HEK293T (cell line): ENCODE data around the gene KRTAP10-11.

ENCODE experiments used
- CTCF ChIA-PET: fragments of 350-600 bp; formaldehyde crosslinking; extraction: SDS; loops from one replicate; lab custom pipeline; 2021; ENCODE audit warnings: antibody characterized with exemption, inconsistent platforms; lab: Yijun Ruan, JAX
- POLR2A ChIA-PET: fragments of 350-600 bp; formaldehyde crosslinking; extraction: SDS; loops from one replicate; lab custom pipeline; 2020; ENCODE audit warnings: antibody characterized with exemption, inconsistent platforms; lab: Yijun Ruan, JAX
- DNase-seq: peaks from one replicate; pipeline ENCODE4 v3.0.0; 2012; ENCODE audit warnings: mixed read lengths; ENCODE audit errors: extremely low spot score
- ARNT ChIP-seq: fragments of 450-650 bp; IDR thresholded peaks from 2 replicates; pipeline ENCODE4 v1.6.1; 2017; ENCODE audit warnings: mild to moderate bottlenecking
- BHLHE40 ChIP-seq: fragments of 450-650 bp; IDR thresholded peaks from 2 replicates; pipeline ENCODE4 v1.6.1; 2016; ENCODE audit warnings: mild to moderate bottlenecking, moderate library complexity, borderline replicate concordance
- CTBP1 ChIP-seq: fragments of 450-650 bp; IDR thresholded peaks from 2 replicates; pipeline ENCODE4 v1.6.1; 2016; ENCODE audit warnings: borderline replicate concordance
- ELF4 ChIP-seq: fragments of 450-650 bp; IDR thresholded peaks from 2 replicates; pipeline ENCODE4 v1.6.1; 2017; ENCODE audit warnings: antibody characterized with exemption
- FOXA1 ChIP-seq: fragments of 450-650 bp; IDR thresholded peaks from 2 replicates; pipeline ENCODE4 v1.6.1; 2016; ENCODE audit warnings: mild to moderate bottlenecking
- FOXK2 ChIP-seq: fragments of 450-650 bp; IDR thresholded peaks from 2 replicates; pipeline ENCODE4 v1.6.1; 2016; ENCODE audit warnings: mild to moderate bottlenecking
- FOXM1 ChIP-seq: fragments of 450-650 bp; IDR thresholded peaks from 2 replicates; pipeline ENCODE4 v1.6.1; 2017; ENCODE audit warnings: mild to moderate bottlenecking, borderline replicate concordance
- HDGF ChIP-seq: fragments of 450-650 bp; IDR thresholded peaks from 2 replicates; pipeline ENCODE4 v1.6.1; 2017; ENCODE audit warnings: antibody characterized with exemption, borderline replicate concordance
- L3MBTL2 ChIP-seq: fragments of 450-650 bp; conservative IDR thresholded peaks from 2 replicates; pipeline ENCODE4 v1.6.1; 2016; ENCODE audit warnings: mild to moderate bottlenecking
- LEF1 ChIP-seq: fragments of 450-650 bp; IDR thresholded peaks from 2 replicates; pipeline ENCODE4 v1.6.1; 2017; ENCODE audit warnings: mild to moderate bottlenecking, borderline replicate concordance
- NFRKB ChIP-seq: fragments of 450-650 bp; IDR thresholded peaks from 2 replicates; pipeline ENCODE4 v1.6.1; 2016; ENCODE audit warnings: mild to moderate bottlenecking, moderate library complexity
- PKNOX1 ChIP-seq: fragments of 450-650 bp; IDR thresholded peaks from 2 replicates; pipeline ENCODE4 v1.6.1; 2016
- SP1 ChIP-seq: fragments of 450-650 bp; IDR thresholded peaks from 2 replicates; pipeline ENCODE4 v1.6.1; 2017
- SUZ12 ChIP-seq: fragments of 450-650 bp; IDR thresholded peaks from 2 replicates; pipeline ENCODE4 v1.6.1; 2016; ENCODE audit warnings: mild to moderate bottlenecking
- TARDBP ChIP-seq: fragments of 450-650 bp; IDR thresholded peaks from 2 replicates; pipeline ENCODE4 v1.6.1; 2016
- ZNF384 ChIP-seq: fragments of 450-650 bp; IDR thresholded peaks from 2 replicates; pipeline ENCODE4 v1.6.1; 2016

KRTAP10-11 gene

GRCh38 chr21:44616591-44616926 is 29.7 kb upstream of the KRTAP10-11 start:
- POLR2A ChIA-PET = no interaction called here
- DNase-seq = no peak
- CTCF ChIA-PET = no interaction called here
- TF ChIP-seq FOXM1 (no peak), HDGF (no peak), SUZ12 (no peak), PKNOX1 (no peak), FOXA1 (no peak), ZNF384 (no peak), ELF4 (no peak), LEF1 (no peak), ARNT (no peak), L3MBTL2 (no peak), TARDBP (no peak)

GRCh38 chr21:44617071-44617501 is 29.1 kb upstream of the KRTAP10-11 start:
- ChIA-PET CTCF (no interaction called here), POLR2A (no interaction called here)
- TF ChIP-seq HDGF (no peak), TARDBP (no peak), NFRKB (no peak), PKNOX1 (no peak), LEF1 (no peak)
- no peak for DNase-seq

GRCh38 chr21:44618504-44618903 is 27.7 kb upstream of the KRTAP10-11 start:
- CTCF ChIA-PET = no interaction called here

GRCh38 chr21:44618909-44619308 is 27.3 kb upstream of the KRTAP10-11 start:
- ChIA-PET POLR2A (no interaction called here), CTCF (no interaction called here)
- no peak for DNase-seq
- TF ChIP-seq SP1 (no peak), LEF1 (no peak), L3MBTL2 (no peak), FOXA1 (no peak), HDGF (no peak), PKNOX1 (no peak), NFRKB (no peak), ELF4 (no peak), ARNT (no peak), CTBP1 (no peak), ZNF384 (no peak), TARDBP (no peak), FOXK2 (no peak), SUZ12 (no peak)

More at GRCh38 chr21:44618504-44618903, 27.7 kb upstream of the KRTAP10-11 start:
- no peak for TF ChIP-seq TARDBP
- no peak for TF ChIP-seq HDGF
- TF ChIP-seq PKNOX1 = no peak
- TF ChIP-seq FOXA1 = no peak
- TF ChIP-seq SP1 = no peak
- TF ChIP-seq NFRKB = no peak
- TF ChIP-seq ZNF384 = no peak
- no peak for TF ChIP-seq L3MBTL2
- TF ChIP-seq CTBP1 = no peak
- no peak for TF ChIP-seq FOXK2
- TF ChIP-seq SUZ12 = no peak
- no peak for TF ChIP-seq LEF1
- TF ChIP-seq ELF4 = no peak
- POLR2A ChIA-PET = no interaction called here
- no peak for DNase-seq

GRCh38 chr21:44619886-44620285 is 26.3 kb upstream of the KRTAP10-11 start:
- DNase-seq = no peak
- POLR2A ChIA-PET = no interaction called here
- TF ChIP-seq HDGF (no peak), FOXM1 (no peak), L3MBTL2 (no peak), SUZ12 (no peak), ELF4 (no peak), NFRKB (no peak), LEF1 (no peak)
- CTCF ChIA-PET = no interaction called here

- ChIA-PET CTCF (no interaction called here), POLR2A (no interaction called here)
- no peak for TF ChIP-seq TARDBP
- no peak for TF ChIP-seq SUZ12
- no peak for TF ChIP-seq ARNT
- TF ChIP-seq NFRKB = no peak
- no peak for TF ChIP-seq SP1
- no peak for TF ChIP-seq FOXK2
- no peak for TF ChIP-seq L3MBTL2
- TF ChIP-seq BHLHE40 = no peak
- TF ChIP-seq CTBP1 = no peak
- DNase-seq = no peak
Measured at GRCh38 chr21:44623575-44623974, 22.6 kb upstream of the KRTAP10-11 start.
